IMR-90 (cell line): ENCODE measurements around the gene CTRL. TPM values are rescaled to one million over a fixed set of nuclear protein-coding genes. Genes with fewer than 3 reads are reported as not detected.

Source experiments
- ATAC-seq: fragments of 200-7000 bp; cut with Tn5 transposase; 2 replicates; pipeline ENCODE4 v1.9.1; 2020; ENCODE audit warnings: low read depth, mild to moderate bottlenecking, moderate library complexity
- BruUV-seq: library from RNA; stranded (reverse); fragments of 400-500 nt; replicated peaks from 2 replicates; lab custom pipeline; 2021; lab: Mats Ljungman, UMichigan
- CTCF ChIA-PET: fragments of 300-600 bp; formaldehyde crosslinking; extraction: SDS; loops from one replicate; lab custom pipeline; 2021; ENCODE audit warnings: antibody characterized with exemption; lab: Yijun Ruan, JAX
- POLR2A ChIA-PET: fragments of 300-600 bp; sonication (Branson Sonifier 250); formaldehyde crosslinking; loops from one replicate; lab custom pipeline; 2022; ENCODE audit warnings: antibody characterized with exemption; ENCODE audit not compliant: unreplicated experiment; lab: Charles Lee
- DNase-seq: peaks from one replicate; pipeline ENCODE4 v3.0.0; 2013
- H2AFZ ChIP-seq: replicated peaks from 2 replicates; pipeline ENCODE3; 2013; ENCODE audit warnings: low read length, mild to moderate bottlenecking; ENCODE audit not compliant: poor library complexity
- H2AK5ac ChIP-seq: 2 replicates; pipeline ENCODE4 v1.6.1; 2013; ENCODE audit warnings: low read depth, low read length, inconsistent platforms
- H2AK9ac ChIP-seq: replicated peaks from 2 replicates; pipeline ENCODE3; 2013; ENCODE audit warnings: mild to moderate bottlenecking, low read depth, low read length, moderate library complexity; ENCODE audit not compliant: poor library complexity
- H2BK120ac ChIP-seq: 2 replicates; pipeline ENCODE4 v1.6.1; 2013; ENCODE audit warnings: low read depth, low read length, inconsistent platforms
- H2BK15ac ChIP-seq: 3 replicates; pipeline ENCODE4 v1.6.1; 2013; ENCODE audit warnings: low read depth, low read length, inconsistent platforms
- H2BK20ac ChIP-seq: 2 replicates; pipeline ENCODE4 v1.6.1; 2013; ENCODE audit warnings: low read depth, mild to moderate bottlenecking, inconsistent platforms, low read length, moderate library complexity
- H2BK5ac ChIP-seq: 2 replicates; pipeline ENCODE4 v1.6.1; 2013; ENCODE audit warnings: mild to moderate bottlenecking, low read depth, low read length, inconsistent platforms; ENCODE audit not compliant: poor library complexity, severe bottlenecking
- H3K14ac ChIP-seq: replicated peaks from 2 replicates; pipeline ENCODE4 v1.6.1; 2013; ENCODE audit warnings: low read depth, low read length, inconsistent platforms
- H3K18ac ChIP-seq: 2 replicates; pipeline ENCODE4 v1.6.1; 2013; ENCODE audit warnings: low read depth, low read length, control low read depth
- H3K23ac ChIP-seq: 2 replicates; pipeline ENCODE4 v1.6.1; 2013; ENCODE audit warnings: low read depth, low read length, inconsistent platforms
- H3K27ac ChIP-seq: 2 replicates; pipeline ENCODE4 v1.5.1; 2013; ENCODE audit warnings: mild to moderate bottlenecking, control low read depth, low read length; ENCODE audit not compliant: insufficient read depth
- H3K27me3 ChIP-seq: 2 replicates; pipeline ENCODE4 v1.6.1; 2013; ENCODE audit warnings: low read length; ENCODE audit not compliant: control insufficient read depth, insufficient read depth
- H3K36me3 ChIP-seq: 2 replicates; pipeline ENCODE4 v1.6.1; 2013; ENCODE audit warnings: low read length, mixed read lengths; ENCODE audit not compliant: control insufficient read depth, insufficient read depth
- H3K4ac ChIP-seq: 2 replicates; pipeline ENCODE4 v1.6.1; 2013; ENCODE audit warnings: low read depth, low read length, inconsistent platforms
- H3K4me1 ChIP-seq: 2 replicates; pipeline ENCODE4 v1.6.1; 2013; ENCODE audit warnings: low read length, mixed read lengths; ENCODE audit not compliant: control insufficient read depth, insufficient read depth
- H3K4me2 ChIP-seq: 2 replicates; pipeline ENCODE4 v1.6.1; 2013; ENCODE audit warnings: low read depth, mild to moderate bottlenecking, control low read depth, low read length, moderate library complexity
- H3K4me3 ChIP-seq: 2 replicates; pipeline ENCODE4 v1.5.1; 2013; ENCODE audit warnings: low read depth, mild to moderate bottlenecking, control low read depth, low read length, moderate library complexity; ENCODE audit not compliant: insufficient read depth
- H3K56ac ChIP-seq: 2 replicates; pipeline ENCODE4 v1.6.1; 2013; ENCODE audit warnings: low read length, inconsistent platforms; ENCODE audit not compliant: insufficient read depth; ENCODE audit errors: extremely low read depth
- H3K79me1 ChIP-seq, 2 experiments: 2 replicates each; pipeline ENCODE4 v1.6.1; 2013; ENCODE audit warnings: low read length in 2 of 2, inconsistent platforms in 1 of 2, low read depth in 1 of 2
- H3K9ac ChIP-seq: 2 replicates; pipeline ENCODE4 v1.6.1; 2013; ENCODE audit warnings: low read depth, low read length, control low read depth
- H3K9me1 ChIP-seq: 2 replicates; pipeline ENCODE4 v1.6.1; 2013; ENCODE audit warnings: low read length, inconsistent platforms; ENCODE audit not compliant: insufficient read depth
- H3K9me3 ChIP-seq: 2 replicates; pipeline ENCODE4 v1.6.1; 2013; ENCODE audit warnings: low read length; ENCODE audit not compliant: control insufficient read depth, insufficient read depth
- H4K20me1 ChIP-seq: 2 replicates; pipeline ENCODE4 v1.6.1; 2013; ENCODE audit warnings: low read length, inconsistent platforms; ENCODE audit not compliant: insufficient read depth
- H4K5ac ChIP-seq: 2 replicates; pipeline ENCODE4 v1.6.1; 2013; ENCODE audit warnings: mild to moderate bottlenecking, low read depth, low read length, control low read depth
- H4K8ac ChIP-seq, 2 experiments: 2 replicates each; pipeline ENCODE4 v1.6.1; 2013; ENCODE audit warnings: low read depth in 2 of 2, low read length in 2 of 2, control low read depth in 1 of 2, inconsistent platforms in 1 of 2
- H4K91ac ChIP-seq: 2 replicates; pipeline ENCODE4 v1.6.1; 2013; ENCODE audit warnings: low read depth, low read length, inconsistent platforms; ENCODE audit not compliant: insufficient read depth
- BHLHE40 ChIP-seq: fragments of 150-350 bp; IDR thresholded peaks from 2 replicates; pipeline ENCODE4 v1.6.1; 2016; ENCODE audit warnings: mild to moderate bottlenecking, low read depth, low read length
- CEBPB ChIP-seq: IDR thresholded peaks from 2 replicates; pipeline ENCODE4 v1.6.1; 2012; ENCODE audit warnings: low read depth, low read length, improper control_type of control experiment
- FOS ChIP-seq: fragments of 150-350 bp; IDR thresholded peaks from 2 replicates; pipeline ENCODE4 v1.6.1; 2016; ENCODE audit warnings: low read depth, low read length
- MAFK ChIP-seq: IDR thresholded peaks from 2 replicates; pipeline ENCODE4 v1.6.1; 2012; ENCODE audit warnings: low read depth, low read length, improper control_type of control experiment
- MXI1 ChIP-seq: IDR thresholded peaks from 2 replicates; pipeline ENCODE4 v1.6.1; 2012; ENCODE audit warnings: low read depth, mild to moderate bottlenecking, low read length, moderate library complexity, borderline replicate concordance
- NFE2L2 ChIP-seq: fragments of 150-350 bp; IDR thresholded peaks from 2 replicates; pipeline ENCODE4 v1.6.1; 2016; ENCODE audit warnings: low read depth, mild to moderate bottlenecking, low read length
- POLR2A ChIP-seq: IDR thresholded peaks from 2 replicates; pipeline ENCODE4 v1.6.1; 2012; ENCODE audit warnings: mild to moderate bottlenecking, low read depth, low read length
- RCOR1 ChIP-seq: IDR thresholded peaks from 2 replicates; pipeline ENCODE4 v1.6.1; 2012; ENCODE audit warnings: mild to moderate bottlenecking, low read length, improper control_type of control experiment; ENCODE audit not compliant: insufficient replicate concordance
- SMC3 ChIP-seq: fragments of 150-350 bp; IDR thresholded peaks from 2 replicates; pipeline ENCODE4 v1.6.1; 2016; ENCODE audit warnings: low read depth, mild to moderate bottlenecking, antibody characterized with exemption, low read length, moderate library complexity
- WGBS, 2 experiments: methylation state at CpG; one replicate each; pipeline versions ENCODE4 v1.1.5 to v1.1.7; 2013; ENCODE audit warnings: missing lambda C conversion rate in 2 of 2; ENCODE audit not compliant: insufficient read length in 1 of 2; ENCODE audit errors: extremely low coverage in 2 of 2; 5-methylcytosine and 5-hydroxymethylcytosine counted together
- dilution Hi-C: fragments of 300-500 bp; cut with HindIII; formaldehyde crosslinking; loops from one replicate; pipeline ENCODE4 v1.14.3; 2018; ENCODE audit warnings: low sequenced_read_pairs; ENCODE audit not compliant: unreplicated experiment
- in situ Hi-C: fragments of 300-500 bp; cut with MboI; formaldehyde crosslinking; loops from 3 replicates; pipeline ENCODE4 v1.14.3; 2019; ENCODE audit warnings: low sequenced_read_pairs, inconsistent platforms, mixed read lengths
- intact Hi-C: fragments of 100-400 bp; cut with micrococcal nuclease; formaldehyde crosslinking; loops from 2 replicates; pipeline ENCODE4 v1.10.0; 2022
- polyA plus RNA-seq, 3 experiments: library from polyadenylated mRNA; depleted of rRNA; stranded (reverse); fragments of >200 nt; gene quantifications; 2 replicates each; pipeline ENCODE4 v1.2.3, GENCODE V29; 2012; ENCODE audit warnings: low replicate concordance in 1 of 3
- total RNA-seq: library from RNA; depleted of rRNA; stranded (reverse); fragments of >200 nt; gene quantifications from 2 replicates; pipeline ENCODE4 v1.2.3, GENCODE V29; 2012
- TF ChIP-seq, protein P1 (sequence below): fragments of 150-350 bp; IDR thresholded peaks from 2 replicates; pipeline ENCODE4 v1.6.1; 2016; ENCODE audit warnings: low read depth, mild to moderate bottlenecking, low read length, moderate library complexity, borderline replicate concordance
- TF ChIP-seq, protein P2 (sequence below): fragments of 150-350 bp; IDR thresholded peaks from 2 replicates; pipeline ENCODE4 v1.6.1; 2017; ENCODE audit warnings: mild to moderate bottlenecking, antibody characterized with exemption, low read length, low read depth

CTRL gene
- total and polyA plus RNA-seq, 2 of the 4 experiments (the other 2 are of a cell fraction) = 0.18 to 1.1 TPM

- intact Hi-C loops (no loop called here), in situ Hi-C loops (no loop called here), dilution Hi-C loops (no loop called here)
- Histone ChIP-seq H3K4ac (no peak overlapping the region), H3K4me3 (no peak overlapping the region), H3K9ac (no peak overlapping the region), H2AK9ac (no peak overlapping the region), H3K9me1 (no peaks in the 10 kb centered on the region), H3K9me3 (no peaks in the 10 kb centered on the region), H2BK5ac (no peak overlapping the region), H3K27ac (no peak overlapping the region), H3K79me1 (peaks cover 5 to 20% of the 10 kb centered on the region in 2 experiments; a peak in 3 of 4 replicates), H2AFZ (no peak overlapping the region), H4K91ac (no peak overlapping the region), H3K27me3 (no peaks in the 10 kb centered on the region), H3K56ac (no peak overlapping the region), H4K8ac (no peak overlapping the region), H2BK20ac (no peak overlapping the region), H4K20me1 (peaks cover 42% of the 10 kb centered on the region), H2BK15ac (no peak overlapping the region), H3K18ac (no peak overlapping the region), H3K14ac (no peak overlapping the region), H3K4me2 (no peak overlapping the region), H2AK5ac (no peak overlapping the region), H4K5ac (no peak overlapping the region), H3K23ac (no peak overlapping the region), H3K4me1 (peaks cover 4% of the 10 kb centered on the region; the same call in 1 of the 2 replicates), H3K36me3 (peaks cover 76% of the 10 kb centered on the region), H2BK120ac (no peak overlapping the region)
- no peak for ATAC-seq
- WGBS, 2 experiments = 90% methylated on average over 18 of the region's 21 CpGs; no CpG with 5 or more reads in 1 of the 2 experiments
- DNase-seq = no peak
- ChIA-PET CTCF (interaction anchor here (1.4 kb wide), 1 partner anchor 47 kb away, joined by 3 read pairs; no protein-coding TSS in a partner anchor), POLR2A (no interaction called here)
- BruUV-seq = no TSS peak
- TF ChIP-seq POLR2A = no peak
- TF ChIP-seq, protein P1, sequence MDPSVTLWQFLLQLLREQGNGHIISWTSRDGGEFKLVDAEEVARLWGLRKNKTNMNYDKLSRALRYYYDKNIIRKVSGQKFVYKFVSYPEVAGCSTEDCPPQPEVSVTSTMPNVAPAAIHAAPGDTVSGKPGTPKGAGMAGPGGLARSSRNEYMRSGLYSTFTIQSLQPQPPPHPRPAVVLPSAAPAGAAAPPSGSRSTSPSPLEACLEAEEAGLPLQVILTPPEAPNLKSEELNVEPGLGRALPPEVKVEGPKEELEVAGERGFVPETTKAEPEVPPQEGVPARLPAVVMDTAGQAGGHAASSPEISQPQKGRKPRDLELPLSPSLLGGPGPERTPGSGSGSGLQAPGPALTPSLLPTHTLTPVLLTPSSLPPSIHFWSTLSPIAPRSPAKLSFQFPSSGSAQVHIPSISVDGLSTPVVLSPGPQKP = no peak
- TF ChIP-seq FOS = no peak
- TF ChIP-seq SMC3 = no peak
- TF ChIP-seq, protein P2, sequence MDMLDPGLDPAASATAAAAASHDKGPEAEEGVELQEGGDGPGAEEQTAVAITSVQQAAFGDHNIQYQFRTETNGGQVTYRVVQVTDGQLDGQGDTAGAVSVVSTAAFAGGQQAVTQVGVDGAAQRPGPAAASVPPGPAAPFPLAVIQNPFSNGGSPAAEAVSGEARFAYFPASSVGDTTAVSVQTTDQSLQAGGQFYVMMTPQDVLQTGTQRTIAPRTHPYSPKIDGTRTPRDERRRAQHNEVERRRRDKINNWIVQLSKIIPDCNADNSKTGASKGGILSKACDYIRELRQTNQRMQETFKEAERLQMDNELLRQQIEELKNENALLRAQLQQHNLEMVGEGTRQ = no peak
- TF ChIP-seq MAFK = no peak
- TF ChIP-seq RCOR1 = no peak
- TF ChIP-seq BHLHE40 = no peak
- TF ChIP-seq MXI1 = no peak
- TF ChIP-seq CEBPB = no peak
- no peak for TF ChIP-seq NFE2L2
Measured at GRCh38 chr16:67881621-67882161, 50.0 kb downstream of the CTRL start.
